Stomach (tissue), 9 donors: ENCODE measurements around the gene COMMD3. TPM values are rescaled to one million over a fixed set of nuclear protein-coding genes. Genes with fewer than 3 reads are reported as not detected.

Experiments used
- DNase-seq, 2 donors: peaks; one replicate each; pipeline versions ENCODE4 v3.0.0 to v3.0.0-alpha.2; 2013 to 2019
- H3K27ac ChIP-seq, 5 donors: fragments of 200-600 bp in 4 of 5; sonication (generic) in 4 of 5; one replicate each; pipeline ENCODE4 v1.5.1; 2013 to 2019; ENCODE audit warnings: mild to moderate bottlenecking in 1 of 5, moderate library complexity in 1 of 5
- H3K27me3 ChIP-seq, 3 donors: fragments of 200-600 bp; sonication (generic); one replicate each; pipeline ENCODE4 v1.5.1; 2017 to 2019; ENCODE audit warnings: mixed run types in 1 of 3
- H3K36me3 ChIP-seq, 4 donors: fragments of 200-600 bp; sonication (generic); 1 replicate in 3 of 4; 2 replicates in 1 of 4; pipeline ENCODE4 v1.5.1; 2016 to 2019
- H3K4me1 ChIP-seq, 4 donors: fragments of 200-600 bp; sonication (generic); one replicate each; pipeline ENCODE4 v1.5.1; 2016 to 2019
- H3K4me3 ChIP-seq, 4 donors: fragments of 200-600 bp; sonication (generic) in 3 of 4; one replicate each; pipeline ENCODE4 v1.5.1; 2016 to 2019; ENCODE audit warnings: mild to moderate bottlenecking in 1 of 4
- H3K9me3 ChIP-seq, 4 donors: fragments of 200-600 bp; sonication (generic); one replicate each; pipeline ENCODE4 v1.5.1; 2016 to 2019
- EP300 ChIP-seq: sonication (generic); formaldehyde crosslinking; IDR thresholded peaks from one replicate; pipeline ENCODE4 v1.6.1; 2017; ENCODE audit warnings: antibody characterized with exemption
- POLR2A ChIP-seq, 4 donors: fragments of 450-650 bp; IDR thresholded peaks; one replicate each; pipeline ENCODE4 v1.6.1; 2016; ENCODE audit warnings: antibody characterized with exemption in 4 of 4, control low read depth in 2 of 4, mild to moderate bottlenecking in 1 of 4, moderate library complexity in 1 of 4
- POLR2AphosphoS5 ChIP-seq, 3 donors: sonication (generic); formaldehyde crosslinking; IDR thresholded peaks; one replicate each; pipeline ENCODE4 v1.6.1; 2016; ENCODE audit warnings: antibody characterized with exemption in 3 of 3
- WGBS, 5 donors: extraction: QIAGEN DNeasy Blood & Tissue Kit in 3 of 5; methylation state at CpG; one replicate each; pipeline versions ENCODE4 v1.1.5 to v1.1.7; 2013 to 2018; 5-methylcytosine and 5-hydroxymethylcytosine counted together
- intact Hi-C: fragments of 100-400 bp; cut with DNase I; formaldehyde crosslinking; loops from one replicate; pipeline ENCODE4 v1.15.1; 2023; ENCODE audit warnings: low total_unique reads
- polyA plus RNA-seq, 3 donors: library from polyadenylated mRNA; stranded (reverse); fragments of 200-250 nt; gene quantifications; one replicate each; pipeline ENCODE4 v1.2.3, GENCODE V29; 2013
- total RNA-seq, 5 donors: library from RNA; depleted of rRNA; stranded (reverse); fragments of >200 nt; gene quantifications; one replicate each; pipeline versions ENCODE4 v1.1.0 to v1.2.3, GENCODE V29; 2014 to 2016
- TF ChIP-seq, protein P1 (sequence below), 7 experiments: fragments of 450-650 bp in 4 of 7; fragments of 200-600 bp in 3 of 7; sonication (generic) in 3 of 7; IDR thresholded peaks; one replicate each; pipeline ENCODE4 v1.5.1; 2016 to 2019; ENCODE audit warnings: antibody characterized with exemption in 7 of 7, control low read depth in 2 of 7, mild to moderate bottlenecking in 1 of 7
- donor health status: healthy with polysubstance abuse.
- donor health status: Bipolar disorder and iron deficiency.
- donor health status: healthy.

COMMD3 gene
- total and polyA plus RNA-seq, 8 donors: 4.1 to 57.7 (median 27.1) TPM

- Histone ChIP-seq H3K4me1 (peaks cover 9 to 43% (median 26%) of the 10 kb centered on the region in 4 donors), H3K36me3 (no peaks in the 10 kb centered on the region), H3K27ac (peak overlapping the region; percentile 91 to 98 (median 95)), H3K4me3 (peak overlapping the region; percentile 69 to 80 (median 74)), H3K27me3 (no peaks in the 10 kb centered on the region), H3K9me3 (no peaks in the 10 kb centered on the region)
- no peak for TF ChIP-seq EP300
- TF ChIP-seq POLR2AphosphoS5 (IDR thresholded peaks at IDR 0.05): no peak
- no peak for TF ChIP-seq POLR2A (IDR thresholded peaks at IDR 0.05)
- WGBS, 5 donors: 0 to 3% (median 2%) methylated on average over 32 to 53 of the region's 53 CpGs
- no peak for DNase-seq
- intact Hi-C loops: no loop called here
Observed at GRCh38 chr10:22315455-22316285, 518 bp upstream of the COMMD3 start.

DNA sequence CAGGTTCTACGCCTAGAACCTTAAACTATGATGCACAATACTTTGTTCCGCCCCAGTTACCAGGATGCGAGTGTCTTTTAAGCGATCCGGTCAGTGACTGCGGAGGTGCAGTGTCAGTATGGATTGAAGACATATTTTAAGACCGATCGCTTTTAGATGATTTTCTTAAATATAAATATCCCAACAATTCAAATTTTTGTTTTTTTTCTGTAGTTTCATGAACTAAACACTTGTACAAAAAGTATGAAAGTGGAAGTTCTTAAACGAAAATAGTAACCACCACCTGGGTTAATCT is 835 bp downstream of the COMMD3 start:
- Histone ChIP-seq H3K27ac (peak overlapping the region; percentile 91 to 98 (median 95)), H3K36me3 (no peaks in the 10 kb centered on the region), H3K4me3 (peak overlapping the region; percentile 69 to 80 (median 74)), H3K27me3 (peaks cover 0 to 5% (median 0%) of the 10 kb centered on the region in 3 donors), H3K4me1 (peaks cover 10 to 44% (median 26%) of the 10 kb centered on the region in 4 donors), H3K9me3 (no peaks in the 10 kb centered on the region)
- TF ChIP-seq, protein P1, sequence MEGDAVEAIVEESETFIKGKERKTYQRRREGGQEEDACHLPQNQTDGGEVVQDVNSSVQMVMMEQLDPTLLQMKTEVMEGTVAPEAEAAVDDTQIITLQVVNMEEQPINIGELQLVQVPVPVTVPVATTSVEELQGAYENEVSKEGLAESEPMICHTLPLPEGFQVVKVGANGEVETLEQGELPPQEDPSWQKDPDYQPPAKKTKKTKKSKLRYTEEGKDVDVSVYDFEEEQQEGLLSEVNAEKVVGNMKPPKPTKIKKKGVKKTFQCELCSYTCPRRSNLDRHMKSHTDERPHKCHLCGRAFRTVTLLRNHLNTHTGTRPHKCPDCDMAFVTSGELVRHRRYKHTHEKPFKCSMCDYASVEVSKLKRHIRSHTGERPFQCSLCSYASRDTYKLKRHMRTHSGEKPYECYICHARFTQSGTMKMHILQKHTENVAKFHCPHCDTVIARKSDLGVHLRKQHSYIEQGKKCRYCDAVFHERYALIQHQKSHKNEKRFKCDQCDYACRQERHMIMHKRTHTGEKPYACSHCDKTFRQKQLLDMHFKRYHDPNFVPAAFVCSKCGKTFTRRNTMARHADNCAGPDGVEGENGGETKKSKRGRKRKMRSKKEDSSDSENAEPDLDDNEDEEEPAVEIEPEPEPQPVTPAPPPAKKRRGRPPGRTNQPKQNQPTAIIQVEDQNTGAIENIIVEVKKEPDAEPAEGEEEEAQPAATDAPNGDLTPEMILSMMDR (IDR thresholded peaks at IDR 0.05): no peak
- TF ChIP-seq POLR2A (IDR thresholded peaks at IDR 0.05): no peak
- no peak for TF ChIP-seq EP300
- no peak for TF ChIP-seq POLR2AphosphoS5 (IDR thresholded peaks at IDR 0.05)
- 9 to 15% (median 12%) methylated on average over 9 of the region's 9 CpGs for WGBS, 5 donors
- intact Hi-C loops: no loop called here
- no peak for DNase-seq

- no peak overlapping the region for H3K27ac ChIP-seq
- H3K4me3 ChIP-seq: no peak overlapping the region
- no peaks in the 10 kb centered on the region for H3K9me3 ChIP-seq
- H3K4me1 ChIP-seq: peaks cover 18 to 53% (median 35%) of the 10 kb centered on the region in 4 donors
- intact Hi-C loops: no loop called here
- H3K36me3 ChIP-seq: no peaks in the 10 kb centered on the region
- DNase-seq: no peak
- H3K27me3 ChIP-seq: peaks cover 0 to 14% (median 0%) of the 10 kb centered on the region in 3 donors
- TF ChIP-seq, protein P1 (IDR thresholded peaks at IDR 0.05): no peak
- TF ChIP-seq POLR2A (IDR thresholded peaks at IDR 0.05) (no peak), EP300 (no peak), POLR2AphosphoS5 (IDR thresholded peaks at IDR 0.05) (no peak)
- 86 to 89% (median 87%) methylated on average over 6 of the region's 6 CpGs for WGBS, 5 donors
Observed at GRCh38 chr10:22317771-22318565, 1.8 kb downstream of the COMMD3 start.

DNA sequence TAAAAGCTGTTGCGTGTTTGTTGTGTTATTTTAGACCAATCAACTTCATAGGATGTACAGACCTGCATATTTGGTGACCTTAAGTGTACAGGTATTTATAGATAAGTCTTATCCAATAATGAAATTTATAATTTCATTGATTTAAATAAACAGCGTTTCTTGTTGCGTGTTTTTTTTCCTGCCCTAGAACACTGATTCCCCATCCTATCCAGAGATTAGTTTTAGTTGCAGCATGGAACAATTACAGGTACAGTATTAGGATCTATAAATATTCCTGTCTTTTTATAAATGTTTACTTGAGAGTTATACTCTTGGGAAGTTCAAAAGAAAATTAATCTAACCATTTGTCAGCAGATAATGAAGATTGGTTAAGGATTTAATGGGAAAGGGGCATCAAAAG is 2.6 kb downstream of the COMMD3 start:
- Histone ChIP-seq H3K27ac (no peak overlapping the region), H3K4me3 (no peak overlapping the region), H3K9me3 (no peaks in the 10 kb centered on the region), H3K4me1 (peaks cover 18 to 61% (median 43%) of the 10 kb centered on the region in 4 donors), H3K36me3 (no peaks in the 10 kb centered on the region), H3K27me3 (peaks cover 0 to 22% (median 5%) of the 10 kb centered on the region in 3 donors)
- DNase-seq: no peak
- 94 to 98% (median 97%) methylated on average over 3 of the region's 3 CpGs for WGBS, 5 donors
- TF ChIP-seq POLR2A (IDR thresholded peaks at IDR 0.05) (no peak), EP300 (no peak), POLR2AphosphoS5 (IDR thresholded peaks at IDR 0.05) (no peak)
- TF ChIP-seq, protein P1 (IDR thresholded peaks at IDR 0.05): no peak
- intact Hi-C loops: no loop called here
